Endothelial cell of umbilical vein (primary cell): ENCODE data around the gene TLR5. TPM values are rescaled to one million over a fixed set of nuclear protein-coding genes. Genes with fewer than 3 reads are reported as not detected.
"Not testable (repeated sequence)": the region's sequence is repeated elsewhere in the genome, so short reads cannot be mapped to it uniquely, and the experiment has no call there.

Source experiments
- BruUV-seq: library from RNA; stranded (reverse); fragments of 400-500 nt; replicated peaks from 2 replicates; lab custom pipeline; 2021; lab: Mats Ljungman, UMichigan
- CTCF ChIA-PET: fragments of 300-600, 350-600 bp; sonication (Branson Sonifier 250); formaldehyde crosslinking; loops from one replicate; lab custom pipeline; 2021; ENCODE audit warnings: antibody characterized with exemption, inconsistent platforms; lab: Charles Lee
- POLR2A ChIA-PET: fragments of 300-600, 350-600 bp; sonication (Branson Sonifier 250); formaldehyde crosslinking; loops from one replicate; lab custom pipeline; 2021; ENCODE audit warnings: antibody characterized with exemption, inconsistent platforms; lab: Charles Lee
- DNase-seq: peaks from one replicate; pipeline ENCODE4 v3.0.0-alpha.2; 2011; ENCODE audit warnings: low read depth, low spot score
- FAIRE-seq: peaks from 2 replicates; lab custom pipeline; 2011; peaks lifted over from hg19 to GRCh38; lab: Jason Lieb, UNC
- H2AFZ ChIP-seq: 2 replicates; pipeline ENCODE4 v1.6.0; 2012; ENCODE audit warnings: low read depth, low read length, control low read depth, inconsistent platforms
- H3K27ac ChIP-seq: 2 replicates; pipeline ENCODE4 v1.5.1; 2011; ENCODE audit warnings: low read depth, mild to moderate bottlenecking, control low read depth, low read length, moderate library complexity; ENCODE audit not compliant: insufficient read depth
- H3K27me3 ChIP-seq, 2 experiments: 2 replicates each; pipeline versions ENCODE4 v1.6.0 to v1.6.1; 2011; ENCODE audit warnings: low read length in 2 of 2, mixed read lengths in 1 of 2; ENCODE audit not compliant: control insufficient read depth in 2 of 2, insufficient read depth in 2 of 2
- H3K36me3 ChIP-seq, 2 experiments: 2 replicates in 1 of 2; 3 replicates in 1 of 2; pipeline ENCODE4 v1.5.1; 2011; ENCODE audit warnings: low read length in 2 of 2, mild to moderate bottlenecking in 1 of 2, moderate library complexity in 1 of 2; ENCODE audit not compliant: control insufficient read depth in 2 of 2, insufficient read depth in 2 of 2; ENCODE audit errors: extremely low read depth in 1 of 2
- H3K4me1 ChIP-seq: 3 replicates; pipeline ENCODE4 v1.5.1; 2011; ENCODE audit warnings: mild to moderate bottlenecking, low read length; ENCODE audit not compliant: control insufficient read depth, insufficient read depth; ENCODE audit errors: extremely low read depth
- H3K4me2 ChIP-seq: 2 replicates; pipeline ENCODE4 v1.6.1; 2011; ENCODE audit warnings: low read length, control low read depth, mixed read lengths; ENCODE audit not compliant: insufficient read depth
- H3K4me3 ChIP-seq, 3 experiments: fragments of 200-600 bp in 1 of 3; sonication (generic), shearing (Covaris generic) in 1 of 3; replicated peaks in 1 of 3; 2 replicates each; pipeline ENCODE4 v1.5.1; 2011 to 2016; ENCODE audit warnings: control low read depth in 3 of 3, low read length in 3 of 3, mild to moderate bottlenecking in 2 of 3, inconsistent platforms in 1 of 3, low read depth in 1 of 3, moderate library complexity in 1 of 3; ENCODE audit not compliant: insufficient read depth in 1 of 3
- H3K79me2 ChIP-seq: 2 replicates; pipeline ENCODE4 v1.6.0; 2012; ENCODE audit warnings: low read length, inconsistent platforms; ENCODE audit not compliant: control insufficient read depth, insufficient read depth
- H3K9ac ChIP-seq: replicated peaks from 2 replicates; pipeline ENCODE3; 2011; ENCODE audit warnings: low read length, control low read depth; ENCODE audit not compliant: insufficient read depth; ENCODE audit errors: extremely low read depth
- H3K9me1 ChIP-seq: replicated peaks from 3 replicates; pipeline ENCODE4 v1.6.0; 2011; ENCODE audit warnings: mild to moderate bottlenecking, low read length; ENCODE audit not compliant: control insufficient read depth, insufficient read depth; ENCODE audit errors: extremely low read depth
- H3K9me3 ChIP-seq: replicated peaks from 2 replicates; pipeline ENCODE4 v1.5.1; 2012; ENCODE audit warnings: low read length, inconsistent platforms; ENCODE audit not compliant: control insufficient read depth, insufficient read depth
- H4K20me1 ChIP-seq: replicated peaks from 2 replicates; pipeline ENCODE3; 2011; ENCODE audit warnings: mild to moderate bottlenecking, low read length; ENCODE audit not compliant: control insufficient read depth, insufficient read depth; ENCODE audit errors: extremely low read depth
- EZH2 ChIP-seq: IDR thresholded peaks from 2 replicates; pipeline ENCODE4 v1.6.1; 2012; ENCODE audit warnings: borderline replicate concordance, low read depth, mild to moderate bottlenecking, moderate library complexity, low read length, inconsistent platforms; ENCODE audit not compliant: severe bottlenecking
- FOS ChIP-seq: IDR thresholded peaks from 2 replicates; pipeline ENCODE4 v1.6.1; 2011; ENCODE audit warnings: mild to moderate bottlenecking, low read length, moderate library complexity, borderline replicate concordance; ENCODE audit not compliant: insufficient read depth
- GATA2 ChIP-seq: IDR thresholded peaks from 2 replicates; pipeline ENCODE4 v1.7.0; 2011; ENCODE audit warnings: low read depth, mild to moderate bottlenecking, moderate library complexity, mixed read lengths, low read length; ENCODE audit not compliant: insufficient read length, insufficient read depth
- JUN ChIP-seq: IDR thresholded peaks from 2 replicates; pipeline ENCODE4 v1.6.1; 2011; ENCODE audit warnings: borderline replicate concordance, low read depth; ENCODE audit not compliant: insufficient read length, insufficient read depth
- MYC ChIP-seq: IDR thresholded peaks from one replicate; pipeline ENCODE4 v1.6.1; 2011; ENCODE audit warnings: mild to moderate bottlenecking, low read depth, low read length
- POLR2A ChIP-seq: IDR thresholded peaks from 2 replicates; pipeline ENCODE4 v1.6.1; 2012; ENCODE audit warnings: low read depth, mild to moderate bottlenecking, control low read depth, low read length
- POLR2AphosphoS5 ChIP-seq: IDR thresholded peaks from 2 replicates; pipeline ENCODE4 v1.6.1; 2012; ENCODE audit warnings: low read depth, mild to moderate bottlenecking, control low read depth, low read length, moderate library complexity; ENCODE audit not compliant: insufficient read depth
- dilution Hi-C: fragments of 300-500 bp; cut with MboI; formaldehyde crosslinking; loops from one replicate; pipeline ENCODE4 v1.15.0; 2019; ENCODE audit warnings: low sequenced_read_pairs; ENCODE audit not compliant: extremely low pct_ligation_motif_present
- intact Hi-C: fragments of 100-400 bp; cut with micrococcal nuclease; formaldehyde crosslinking; loops from one replicate; pipeline ENCODE4 v1.10.0; 2022
- polyA plus RNA-seq, 4 experiments: library from polyadenylated mRNA; depleted of rRNA in 3 of 4; stranded (reverse) in 3 of 4; unstranded in 1 of 4; fragments of >200 nt; gene quantifications; 2 replicates each; pipeline versions ENCODE4 v1.2.1 to v1.2.3, GENCODE V29; 2011 to 2012; ENCODE audit warnings: missing spikeins in 1 of 4
- total RNA-seq: library from RNA; stranded (reverse); gene quantifications from 2 replicates; pipeline ENCODE4 v1.2.3, GENCODE V29; 2021
- TF ChIP-seq, protein P1 (sequence below), 2 donors: IDR thresholded peaks; 1 replicate in 1 of 2; 2 replicates in 1 of 2; pipeline ENCODE4 v1.5.1; 2011; ENCODE audit warnings: low read length in 2 of 2, mild to moderate bottlenecking in 2 of 2, moderate library complexity in 2 of 2, control low read depth in 1 of 2, inconsistent platforms in 1 of 2, low read depth in 1 of 2; ENCODE audit not compliant: insufficient read depth in 1 of 2; ENCODE audit errors: extremely low read depth in 1 of 2
- TF ChIP-seq, protein P2 (sequence below): IDR thresholded peaks from 2 replicates; pipeline ENCODE4 v1.6.1; 2011; ENCODE audit not compliant: insufficient read depth, insufficient read length

Gene TLR5
- total and polyA plus RNA-seq, 2 donors (not counting 3 experiments of a cell fraction or from before 2014, with no cell fraction given) = 0.15 to 0.25 TPM

GRCh38 chr1:223175032-223175431 lies 32.0 kb upstream of the TLR5 start:
- H3K4me2 ChIP-seq = no peak overlapping the region
- intact Hi-C loops (no loop called here), dilution Hi-C loops (no loop called here)
- H3K27ac ChIP-seq = no peak overlapping the region
- no peaks in the 10 kb centered on the region for H3K27me3 ChIP-seq
- BruUV-seq = no TSS peak
- no peaks in the 10 kb centered on the region for H3K9me1 ChIP-seq
- no peaks in the 10 kb centered on the region for H4K20me1 ChIP-seq
- H3K4me1 ChIP-seq = no peaks in the 10 kb centered on the region
- H2AFZ ChIP-seq = no peak overlapping the region
- DNase-seq (no peak), FAIRE-seq (no peak)
- no peaks in the 10 kb centered on the region for H3K9me3 ChIP-seq
- ChIA-PET CTCF (interaction anchor here (0.8 to 1.5 kb wide), 4 partner anchors 41 to 509 kb away, joined by 3 to 6 read pairs (median 3); no protein-coding TSS in a partner anchor), POLR2A (no interaction called here)
- no peak for TF ChIP-seq JUN
- TF ChIP-seq, protein P1, sequence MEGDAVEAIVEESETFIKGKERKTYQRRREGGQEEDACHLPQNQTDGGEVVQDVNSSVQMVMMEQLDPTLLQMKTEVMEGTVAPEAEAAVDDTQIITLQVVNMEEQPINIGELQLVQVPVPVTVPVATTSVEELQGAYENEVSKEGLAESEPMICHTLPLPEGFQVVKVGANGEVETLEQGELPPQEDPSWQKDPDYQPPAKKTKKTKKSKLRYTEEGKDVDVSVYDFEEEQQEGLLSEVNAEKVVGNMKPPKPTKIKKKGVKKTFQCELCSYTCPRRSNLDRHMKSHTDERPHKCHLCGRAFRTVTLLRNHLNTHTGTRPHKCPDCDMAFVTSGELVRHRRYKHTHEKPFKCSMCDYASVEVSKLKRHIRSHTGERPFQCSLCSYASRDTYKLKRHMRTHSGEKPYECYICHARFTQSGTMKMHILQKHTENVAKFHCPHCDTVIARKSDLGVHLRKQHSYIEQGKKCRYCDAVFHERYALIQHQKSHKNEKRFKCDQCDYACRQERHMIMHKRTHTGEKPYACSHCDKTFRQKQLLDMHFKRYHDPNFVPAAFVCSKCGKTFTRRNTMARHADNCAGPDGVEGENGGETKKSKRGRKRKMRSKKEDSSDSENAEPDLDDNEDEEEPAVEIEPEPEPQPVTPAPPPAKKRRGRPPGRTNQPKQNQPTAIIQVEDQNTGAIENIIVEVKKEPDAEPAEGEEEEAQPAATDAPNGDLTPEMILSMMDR (IDR thresholded peaks at IDR 0.05; ENCODE audit: extremely low read depth in 1 of 2, insufficient read depth in 1 of 2, low read depth in 1 of 2, low read length in 2 of 2) = no peak
- TF ChIP-seq, protein P2, sequence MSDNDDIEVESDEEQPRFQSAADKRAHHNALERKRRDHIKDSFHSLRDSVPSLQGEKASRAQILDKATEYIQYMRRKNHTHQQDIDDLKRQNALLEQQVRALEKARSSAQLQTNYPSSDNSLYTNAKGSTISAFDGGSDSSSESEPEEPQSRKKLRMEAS = no peak
- TF ChIP-seq POLR2A = no peak
- TF ChIP-seq FOS = no peak
- no peak for TF ChIP-seq EZH2
- TF ChIP-seq POLR2AphosphoS5 = no peak
- no peak for TF ChIP-seq MYC
- no peak for TF ChIP-seq GATA2
- no peaks in the 10 kb centered on the region for H3K79me2 ChIP-seq
- no peak overlapping the region for H3K9ac ChIP-seq
- no peak overlapping the region for H3K4me3 ChIP-seq
- H3K36me3 ChIP-seq = no peaks in the 10 kb centered on the region

DNA sequence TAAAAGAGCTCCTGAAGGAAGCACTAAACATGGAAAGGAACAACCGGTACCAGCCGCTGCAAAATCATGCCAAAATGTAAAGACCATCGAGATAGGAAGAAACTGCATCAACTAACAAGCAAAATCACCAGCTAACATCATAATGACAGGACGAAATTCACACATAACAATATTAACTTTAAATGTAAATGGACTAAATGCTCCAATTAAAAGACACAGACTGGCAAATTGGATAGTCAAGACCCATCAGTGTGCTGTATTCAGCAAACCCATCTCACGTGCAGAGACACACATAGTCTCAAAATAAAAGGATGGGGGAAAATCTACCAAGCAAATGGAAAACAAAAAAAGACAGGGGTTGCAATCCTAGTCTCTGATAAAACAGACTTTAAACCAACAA lies 26.4 kb upstream of the TLR5 start:
- BruUV-seq, CTCF ChIA-PET, H3K9me1 ChIP-seq: not testable (repeated sequence)

More for the DNA sequence above, 26.4 kb upstream of the TLR5 start:
- H3K27me3 ChIP-seq, intact Hi-C loops, H3K36me3 ChIP-seq, H3K9me3 ChIP-seq, DNase-seq, FAIRE-seq, H3K4me2 ChIP-seq, dilution Hi-C loops, H3K4me3 ChIP-seq, H3K4me1 ChIP-seq, H3K9ac ChIP-seq, H2AFZ ChIP-seq, H3K79me2 ChIP-seq, H3K27ac ChIP-seq, POLR2A ChIA-PET, H4K20me1 ChIP-seq: not testable (repeated sequence)
